ENCODE data around the gene TNFRSF19. TPM values are rescaled to one million over a fixed set of nuclear protein-coding genes. Genes with fewer than 3 reads are reported as not detected.

Gene TNFRSF19
- total and polyA plus RNA-seq, 2 donors from 2014 or later, result 10.1 to 14.7 TPM

DNA sequence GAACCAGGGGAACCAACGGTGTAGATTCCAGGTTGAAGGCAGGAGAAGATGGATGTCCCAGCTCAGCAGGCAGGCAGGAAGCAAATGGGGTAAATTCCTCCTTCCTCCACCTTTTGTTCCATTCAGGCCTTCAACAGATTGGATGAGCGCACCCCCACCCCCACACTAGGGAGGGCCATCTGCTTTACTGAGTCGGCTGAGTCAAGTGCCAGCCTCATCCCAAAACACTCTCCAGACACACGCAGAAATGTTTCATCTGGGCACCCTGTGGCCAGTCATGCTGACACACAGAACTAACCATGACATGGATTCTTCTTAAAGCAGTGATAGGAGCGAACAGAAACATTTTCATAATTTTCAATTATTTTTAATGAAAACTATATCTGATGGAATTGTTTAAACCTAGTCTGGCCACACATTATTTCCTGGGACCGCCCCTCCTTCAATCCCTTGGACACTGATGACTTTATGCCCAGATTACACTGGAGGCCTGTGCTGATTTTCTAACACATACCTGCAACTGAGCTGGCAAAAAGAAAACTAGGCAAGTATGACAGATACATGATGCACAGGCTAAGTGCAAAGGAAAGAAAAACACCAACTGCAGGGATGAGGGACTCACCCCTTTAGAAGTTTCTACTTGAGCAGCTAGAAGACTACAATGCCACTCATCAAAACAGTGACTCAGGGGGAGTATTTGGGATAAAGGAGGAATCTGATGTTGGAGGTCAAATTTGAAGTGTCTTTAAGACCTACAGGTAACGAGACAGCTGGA is 154.2 kb downstream of the TNFRSF19 start:
- intact Hi-C loops (cut with DNase I), result no loop called here
- Histone ChIP-seq H3K27me3 (ENCODE audit: control insufficient read depth, insufficient read depth, low read length) (no peaks in the 10 kb centered on the region), H3K27ac (ENCODE audit: low read depth in 2 of 2, low read length in 2 of 2) (no peak overlapping the region), H3K4me3 (ENCODE audit: low read length in 3 of 3) (no peak overlapping the region), H3K9me3 (ENCODE audit: control insufficient read depth in 2 of 3, insufficient read depth in 1 of 3, low read length in 3 of 3) (no peaks in the 10 kb centered on the region), H3K4me1 (ENCODE audit: control insufficient read depth in 2 of 3, insufficient read depth in 2 of 3, low read depth in 1 of 3, low read length in 3 of 3) (peaks cover 0 to 4% (median 0%) of the 10 kb centered on the region in 3 donors), H3K36me3 (ENCODE audit: control insufficient read depth in 2 of 3, insufficient read depth in 3 of 3, low read length in 3 of 3) (no peaks in the 10 kb centered on the region), H3K9ac (ENCODE audit: low read length in 3 of 3) (no peak overlapping the region)
- FAIRE-seq (no peak), DNase-seq (no peak)
- no peak for TF ChIP-seq CTCF (IDR thresholded peaks at IDR 0.05; ENCODE audit: borderline replicate concordance, extremely low read depth, insufficient read depth)

Other genes with a start within 250 kb of the TNFRSF19 start
- 12.5 TPM for gene SACS, start 136.7 kb upstream of the TNFRSF19 start, total RNA-seq
- gene SACS, start 136.7 kb upstream of the TNFRSF19 start, polyA plus RNA-seq (ENCODE audit: insufficient read depth, low read depth, low replicate concordance), result 0.58 TPM

Measured in kidney (tissue), 14 donors.